Stomach (tissue), 4 donors: ENCODE data around the gene GIMAP8.

Experiments used
- POLR2AphosphoS5 ChIP-seq, 3 donors: sonication (generic); formaldehyde crosslinking; IDR thresholded peaks; one replicate each; pipeline ENCODE4 v1.6.1; 2016; ENCODE audit warnings: antibody characterized with exemption in 3 of 3
- TF ChIP-seq, protein P1 (sequence below), 7 experiments: fragments of 450-650 bp in 4 of 7; fragments of 200-600 bp in 3 of 7; sonication (generic) in 3 of 7; IDR thresholded peaks; one replicate each; pipeline ENCODE4 v1.5.1; 2016 to 2019; ENCODE audit warnings: antibody characterized with exemption in 7 of 7, control low read depth in 2 of 7, mild to moderate bottlenecking in 1 of 7

DNA sequence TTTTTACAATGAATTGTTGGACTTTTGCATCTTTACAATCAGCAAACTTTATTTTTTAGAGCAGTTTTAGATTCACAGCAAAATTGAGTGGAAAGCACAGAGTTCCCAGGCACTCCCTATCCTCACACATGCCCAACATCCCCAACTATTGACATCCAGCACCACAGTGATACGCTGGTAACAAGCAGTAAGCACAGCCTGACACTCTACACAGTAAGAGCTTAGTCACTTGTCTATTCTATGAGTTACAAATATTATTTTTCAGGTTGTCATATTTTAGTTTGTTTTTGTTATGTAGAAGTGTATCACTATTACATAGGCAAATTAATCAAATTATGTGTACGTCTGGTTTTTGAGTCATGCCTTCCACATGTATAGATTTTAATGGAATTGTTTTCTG is 37.2 kb downstream of the GIMAP8 start:
- TF ChIP-seq POLR2AphosphoS5 (IDR thresholded peaks at IDR 0.05) = no peak
- TF ChIP-seq, protein P1, sequence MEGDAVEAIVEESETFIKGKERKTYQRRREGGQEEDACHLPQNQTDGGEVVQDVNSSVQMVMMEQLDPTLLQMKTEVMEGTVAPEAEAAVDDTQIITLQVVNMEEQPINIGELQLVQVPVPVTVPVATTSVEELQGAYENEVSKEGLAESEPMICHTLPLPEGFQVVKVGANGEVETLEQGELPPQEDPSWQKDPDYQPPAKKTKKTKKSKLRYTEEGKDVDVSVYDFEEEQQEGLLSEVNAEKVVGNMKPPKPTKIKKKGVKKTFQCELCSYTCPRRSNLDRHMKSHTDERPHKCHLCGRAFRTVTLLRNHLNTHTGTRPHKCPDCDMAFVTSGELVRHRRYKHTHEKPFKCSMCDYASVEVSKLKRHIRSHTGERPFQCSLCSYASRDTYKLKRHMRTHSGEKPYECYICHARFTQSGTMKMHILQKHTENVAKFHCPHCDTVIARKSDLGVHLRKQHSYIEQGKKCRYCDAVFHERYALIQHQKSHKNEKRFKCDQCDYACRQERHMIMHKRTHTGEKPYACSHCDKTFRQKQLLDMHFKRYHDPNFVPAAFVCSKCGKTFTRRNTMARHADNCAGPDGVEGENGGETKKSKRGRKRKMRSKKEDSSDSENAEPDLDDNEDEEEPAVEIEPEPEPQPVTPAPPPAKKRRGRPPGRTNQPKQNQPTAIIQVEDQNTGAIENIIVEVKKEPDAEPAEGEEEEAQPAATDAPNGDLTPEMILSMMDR (IDR thresholded peaks at IDR 0.05) = no peak
